ENCODE measurements around the gene AGPS. TPM values are rescaled to one million over a fixed set of nuclear protein-coding genes. Genes with fewer than 3 reads are reported as not detected.

The AGPS gene
- total RNA-seq, 1 donor from 2014 or later, result 26.4 TPM

GRCh38 chr2:177518754-177519153 is 126.2 kb downstream of the AGPS start:
- Histone ChIP-seq H3K4me1 (no peaks in the 10 kb centered on the region), H3K27ac (replicated peaks) (no peak overlapping the region), H3K9me3 (replicated peaks) (no peaks in the 10 kb centered on the region), H3K27me3 (ENCODE audit: low read depth) (no peaks in the 10 kb centered on the region), H3K36me3 (peaks cover 36% of the 10 kb centered on the region), H3K4me3 (no peak overlapping the region)
- intact Hi-C loops (cut with micrococcal nuclease), result no loop called here
- TF ChIP-seq CTCF (IDR thresholded peaks at IDR 0.05; ENCODE audit: borderline replicate concordance), result no peak
- DNase-seq, result no peak

GRCh38 chr2:177519534-177520115 is 127.1 kb downstream of the AGPS start:
- Histone ChIP-seq H3K27ac (replicated peaks) (no peak overlapping the region), H3K9me3 (replicated peaks) (no peaks in the 10 kb centered on the region), H3K4me3 (no peak overlapping the region), H3K4me1 (no peaks in the 10 kb centered on the region), H3K27me3 (ENCODE audit: low read depth) (no peaks in the 10 kb centered on the region), H3K36me3 (peaks cover 30% of the 10 kb centered on the region)
- no peak for TF ChIP-seq CTCF (IDR thresholded peaks at IDR 0.05; ENCODE audit: borderline replicate concordance)
- no peak for DNase-seq
- intact Hi-C loops (cut with micrococcal nuclease), result no loop called here

- H3K4me3 ChIP-seq, result no peak overlapping the region
Observed at GRCh38 chr2:177520324-177520723, 127.8 kb downstream of the AGPS start.

GRCh38 chr2:177523781-177524180 is 131.2 kb downstream of the AGPS start:
- intact Hi-C loops (cut with micrococcal nuclease), result no loop called here
- H3K27ac ChIP-seq (replicated peaks), result no peak overlapping the region

More at GRCh38 chr2:177520324-177520723, 127.8 kb downstream of the AGPS start:
- TF ChIP-seq CTCF (IDR thresholded peaks at IDR 0.05; ENCODE audit: borderline replicate concordance), result no peak
- Histone ChIP-seq H3K9me3 (replicated peaks) (no peaks in the 10 kb centered on the region), H3K27me3 (ENCODE audit: low read depth) (no peaks in the 10 kb centered on the region), H3K36me3 (peaks cover 28% of the 10 kb centered on the region), H3K4me1 (no peaks in the 10 kb centered on the region), H3K27ac (replicated peaks) (no peak overlapping the region)
- DNase-seq, result no peak
- intact Hi-C loops (cut with micrococcal nuclease), result no loop called here

GRCh38 chr2:177525351-177525924 is 132.9 kb downstream of the AGPS start:
- no peaks in the 10 kb centered on the region for H3K27me3 ChIP-seq (ENCODE audit: low read depth)
- H3K36me3 ChIP-seq, result peaks cover 18% of the 10 kb centered on the region
- H3K9me3 ChIP-seq (replicated peaks), result no peaks in the 10 kb centered on the region
- no peaks in the 10 kb centered on the region for H3K4me1 ChIP-seq
- H3K27ac ChIP-seq (replicated peaks), result no peak overlapping the region
- DNase-seq, result no peak
- TF ChIP-seq CTCF (IDR thresholded peaks at IDR 0.05; ENCODE audit: borderline replicate concordance), result no peak
- H3K4me3 ChIP-seq, result no peak overlapping the region
- intact Hi-C loops (cut with micrococcal nuclease), result no loop called here

More at GRCh38 chr2:177523781-177524180, 131.2 kb downstream of the AGPS start:
- H3K36me3 ChIP-seq, result peaks cover 18% of the 10 kb centered on the region
- no peak overlapping the region for H3K4me3 ChIP-seq
- no peak for TF ChIP-seq CTCF (IDR thresholded peaks at IDR 0.05; ENCODE audit: borderline replicate concordance)
- no peaks in the 10 kb centered on the region for H3K27me3 ChIP-seq (ENCODE audit: low read depth)
- H3K4me1 ChIP-seq, result no peaks in the 10 kb centered on the region
- no peak for DNase-seq
- no peaks in the 10 kb centered on the region for H3K9me3 ChIP-seq (replicated peaks)

All from left ventricle myocardium inferior (tissue), 1 donor.